HG03432 (cell line): ENCODE measurements around the gene MYL6B.
A peak's percentile ranks its signal among the peaks of the same experiment; 100 is the strongest.

Source experiments
- ATAC-seq: cut with Tn5 transposase; IDR thresholded peaks from one replicate; pipeline ENCODE4 v1.9.1; 2021; ENCODE audit warnings: mild to moderate bottlenecking, moderate library complexity; ENCODE audit not compliant: unreplicated experiment

MYL6B gene

DNA sequence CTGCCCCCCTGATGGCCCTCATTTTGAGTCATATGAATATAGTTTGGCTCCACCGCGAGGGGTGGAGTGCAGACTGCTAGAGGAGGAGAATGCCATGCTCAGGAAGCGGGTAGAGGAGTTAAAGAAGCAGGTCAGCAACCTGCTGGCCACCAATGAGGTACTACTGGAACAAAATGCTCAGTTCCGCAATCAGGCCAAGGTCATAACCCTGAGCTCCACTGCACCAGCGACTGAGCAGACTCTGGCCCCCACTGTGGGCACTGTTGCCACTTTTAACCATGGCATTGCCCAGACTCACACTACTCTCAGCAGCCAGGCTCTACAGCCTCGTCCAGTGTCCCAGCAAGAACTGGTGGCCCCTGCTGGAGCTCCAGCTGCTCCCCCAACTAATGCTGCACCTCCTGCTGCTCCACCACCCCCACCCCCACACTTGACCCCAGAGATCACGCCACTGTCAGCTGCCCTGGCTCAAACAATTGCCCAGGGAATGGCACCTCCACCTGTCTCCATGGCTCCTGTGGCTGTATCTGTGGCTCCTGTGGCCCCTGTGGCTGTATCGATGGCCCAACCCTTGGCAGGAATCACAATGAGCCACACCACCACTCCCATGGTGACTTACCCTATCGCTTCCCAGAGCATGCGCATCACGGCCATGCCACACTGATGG is 31.1 kb upstream of the MYL6B start:
- no peak for ATAC-seq

DNA sequence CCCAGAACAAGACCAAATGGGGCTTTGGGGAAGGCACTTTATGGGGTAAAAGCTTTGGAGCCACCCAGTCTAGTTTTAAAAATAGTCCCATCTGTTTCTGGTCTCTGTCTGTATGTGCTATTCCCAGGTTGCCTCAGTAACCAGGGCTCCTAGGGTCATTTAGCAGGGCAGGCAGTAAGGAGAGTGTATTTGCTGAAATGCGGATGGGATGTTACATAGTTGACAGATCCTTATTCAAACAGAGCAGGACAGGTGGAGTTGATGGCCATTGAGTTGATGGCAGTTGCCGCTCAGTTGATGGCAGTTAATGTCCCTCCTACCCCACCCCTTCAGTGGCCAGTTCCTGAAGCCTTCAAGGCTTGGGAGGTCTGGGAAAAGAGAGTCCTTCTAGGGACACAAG is 29.8 kb upstream of the MYL6B start:
- ATAC-seq, result no peak

DNA sequence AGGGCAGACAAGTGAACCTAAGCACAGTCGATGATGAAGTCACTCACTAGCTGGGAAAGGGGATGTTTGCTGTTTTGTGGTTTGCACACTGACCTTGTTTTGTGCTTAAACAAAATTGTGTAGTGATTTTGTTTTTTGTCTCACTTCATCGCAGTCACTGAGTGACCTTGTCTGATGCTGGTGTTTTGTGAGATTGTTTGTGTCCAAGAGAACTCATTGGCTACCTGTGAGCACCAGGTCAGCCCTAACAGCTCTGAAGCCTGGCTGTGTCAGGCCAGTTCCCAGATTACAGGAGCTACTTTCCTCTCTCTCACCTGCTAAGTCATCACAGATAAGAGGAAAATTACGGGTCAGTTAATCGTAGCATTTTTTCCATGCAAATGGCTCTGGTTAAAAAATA is 28.3 kb upstream of the MYL6B start:
- no peak for ATAC-seq

DNA sequence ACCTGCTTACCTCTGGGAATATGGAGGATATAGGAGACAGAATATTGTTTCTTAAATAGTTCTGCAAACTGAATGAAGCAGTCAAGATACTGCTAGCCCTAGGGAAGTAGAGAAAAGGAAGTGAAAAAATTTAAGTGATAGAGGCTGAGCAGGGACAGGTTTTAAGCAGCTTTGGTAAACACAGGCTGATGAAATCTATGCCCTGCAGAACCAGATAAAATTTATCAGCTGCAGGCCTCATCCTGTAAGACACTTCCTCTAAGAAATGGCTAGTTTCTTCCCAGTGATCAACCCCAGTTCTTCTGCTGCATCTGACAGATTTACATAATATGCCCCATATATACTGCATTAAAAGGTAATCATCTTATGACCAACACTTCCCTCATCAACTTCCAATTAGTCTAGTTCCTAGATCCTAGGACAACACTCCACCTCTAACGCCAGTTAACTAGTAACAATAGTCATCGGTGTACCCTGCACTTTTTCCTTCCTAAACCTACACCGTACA is 25.6 kb upstream of the MYL6B start:
- ATAC-seq, result no peak

DNA sequence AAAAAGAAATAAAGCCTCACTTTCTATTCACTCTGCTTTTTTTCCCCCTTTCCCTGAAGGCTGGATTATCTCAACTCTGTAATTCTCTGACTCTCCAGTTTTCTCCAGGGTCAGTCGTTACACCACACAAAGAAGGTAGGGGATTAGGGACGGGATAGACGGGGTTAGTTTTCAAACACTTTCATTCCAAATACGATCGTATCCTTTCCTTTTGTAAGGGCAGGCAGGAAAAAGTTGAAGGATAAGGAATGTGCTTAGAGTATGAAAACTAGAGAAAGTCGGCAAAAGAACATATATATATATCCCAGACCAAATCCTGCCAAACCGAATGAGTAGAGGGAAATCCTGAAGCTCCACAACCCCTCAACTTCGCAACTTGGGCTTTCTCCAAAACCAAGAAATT is 24.9 kb upstream of the MYL6B start:
- ATAC-seq, result no peak

DNA sequence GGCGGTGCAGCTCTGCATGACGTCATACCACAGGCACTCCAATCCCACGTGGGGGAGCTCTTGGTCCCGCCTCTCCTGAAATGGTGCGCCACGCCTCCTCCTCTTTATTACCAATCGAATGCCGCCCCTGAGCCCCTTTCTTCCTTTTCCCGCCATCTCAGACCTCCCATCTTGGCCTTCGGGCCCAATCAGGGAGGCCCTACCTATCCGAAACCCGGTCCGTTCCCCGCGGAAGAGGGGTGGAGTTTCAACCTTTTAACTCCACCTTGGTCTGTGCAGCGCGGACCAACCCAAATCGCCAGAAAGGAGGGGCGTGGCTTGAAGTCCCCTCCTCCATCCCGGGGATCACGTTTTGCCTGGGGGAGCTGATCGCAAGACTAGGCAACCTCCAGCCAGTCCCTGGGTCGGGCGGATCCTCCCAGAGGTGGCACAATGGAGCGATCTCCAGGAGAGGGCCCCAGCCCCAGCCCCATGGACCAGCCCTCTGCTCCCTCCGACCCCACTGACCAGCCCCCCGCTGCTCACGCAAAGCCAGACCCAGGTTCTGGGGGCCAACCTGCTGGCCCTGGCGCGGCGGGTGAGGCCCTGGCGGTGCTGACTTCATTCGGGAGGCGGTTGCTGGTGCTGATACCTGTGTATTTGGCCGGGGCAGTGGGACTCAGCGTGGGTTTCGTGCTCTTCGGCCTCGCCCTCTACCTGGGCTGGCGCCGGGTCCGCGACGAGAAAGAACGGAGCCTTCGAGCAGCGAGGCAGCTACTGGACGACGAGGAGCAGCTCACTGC is 24.3 kb upstream of the MYL6B start, which contains the start of gene ESYT1:
TSS of gene ESYT1 (plus strand) at position 380 of the 782 bp plus-strand sequence. CDS start at position 433, 53 bp downstream.
- ATAC-seq, result peak; percentile 90

DNA sequence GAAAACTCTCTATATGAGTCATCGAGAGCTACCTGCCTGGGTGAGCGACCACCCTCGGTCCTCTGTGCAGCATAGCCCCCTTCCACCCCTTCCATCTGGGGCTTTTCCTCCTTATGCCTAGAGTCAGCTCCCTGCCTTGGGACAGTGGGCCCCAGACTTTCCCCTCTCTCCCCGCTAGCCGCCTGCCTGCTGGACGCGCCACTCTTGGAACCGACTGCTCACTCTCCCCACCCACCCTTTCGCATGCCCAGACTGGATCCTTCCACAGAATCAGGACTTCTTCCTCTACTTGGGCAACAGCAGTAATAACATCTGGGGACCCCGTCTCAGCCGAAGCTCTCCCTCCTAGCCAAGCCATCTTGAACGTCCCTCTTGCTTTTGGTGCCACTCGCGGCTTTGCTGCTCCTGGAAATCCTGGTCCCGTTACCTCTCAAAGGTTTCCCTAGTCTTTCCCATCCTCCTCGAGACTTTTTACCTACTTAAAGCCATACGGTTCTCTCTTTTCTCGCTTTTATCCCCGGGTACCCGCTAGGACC is 23.6 kb upstream of the MYL6B start:
- ATAC-seq, result no peak

DNA sequence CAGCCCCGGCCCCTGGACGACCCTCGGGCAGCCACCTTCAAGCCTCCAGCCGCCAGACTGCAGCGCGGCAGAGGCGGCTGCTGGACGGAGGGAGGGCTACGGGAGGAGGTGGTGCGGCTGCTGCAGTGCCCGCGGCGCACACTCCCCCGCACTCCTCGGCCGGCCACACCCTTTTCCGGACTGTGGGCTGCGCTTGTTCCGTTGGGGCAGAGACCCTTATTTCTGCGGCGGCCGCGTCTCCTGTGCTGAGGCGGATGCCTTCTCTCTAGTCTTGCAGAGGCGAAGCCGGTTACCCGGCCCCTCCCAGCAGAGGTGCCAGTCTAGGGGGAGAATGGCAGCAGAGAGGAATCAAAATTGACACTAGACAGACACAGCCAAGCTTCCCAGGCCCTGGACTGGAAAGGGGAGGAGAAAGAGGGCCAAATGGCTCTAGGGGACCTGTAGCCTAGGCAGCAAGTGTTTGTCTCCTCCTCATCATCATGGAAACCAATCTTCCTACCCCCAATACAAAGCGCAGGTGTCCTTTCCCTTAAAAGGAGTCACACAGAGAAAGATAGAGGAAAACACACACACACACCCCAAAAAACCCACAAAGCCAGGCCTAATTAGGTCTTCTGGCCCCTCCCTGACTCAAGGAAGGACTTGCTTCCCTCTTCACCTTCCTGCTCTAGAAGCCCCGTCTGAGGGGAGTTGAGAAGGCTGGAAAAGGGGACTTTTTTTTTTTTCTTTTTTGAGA is 23.0 kb upstream of the MYL6B start:
- peak; percentile 38 for ATAC-seq

DNA sequence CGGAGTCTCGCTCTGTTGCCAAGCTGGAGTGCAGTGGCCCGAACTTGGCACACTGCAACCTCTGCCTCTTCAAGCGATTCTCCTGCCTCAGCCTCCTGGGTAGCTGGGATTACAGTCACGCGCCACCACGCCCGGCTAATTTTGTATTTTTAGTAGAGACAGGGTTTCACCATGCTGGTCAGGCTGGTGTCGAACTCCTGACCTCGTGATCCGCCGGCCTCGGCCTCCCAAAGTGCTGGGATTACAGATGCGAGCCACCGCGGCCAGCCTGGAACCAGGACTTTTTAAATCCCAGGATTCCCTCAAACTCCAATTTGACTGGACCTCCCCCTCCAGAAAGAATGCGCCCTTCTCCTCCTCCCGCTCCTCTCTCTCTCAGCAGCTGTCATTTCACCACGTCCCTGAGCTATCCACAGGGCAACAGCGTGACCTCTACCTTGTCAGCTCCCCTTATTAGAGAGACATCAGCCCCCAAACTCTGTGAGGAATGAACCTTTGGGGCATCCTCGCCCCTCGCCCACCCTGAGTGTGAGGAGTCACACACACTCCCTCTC is 22.4 kb upstream of the MYL6B start:
- ATAC-seq, result no peak

DNA sequence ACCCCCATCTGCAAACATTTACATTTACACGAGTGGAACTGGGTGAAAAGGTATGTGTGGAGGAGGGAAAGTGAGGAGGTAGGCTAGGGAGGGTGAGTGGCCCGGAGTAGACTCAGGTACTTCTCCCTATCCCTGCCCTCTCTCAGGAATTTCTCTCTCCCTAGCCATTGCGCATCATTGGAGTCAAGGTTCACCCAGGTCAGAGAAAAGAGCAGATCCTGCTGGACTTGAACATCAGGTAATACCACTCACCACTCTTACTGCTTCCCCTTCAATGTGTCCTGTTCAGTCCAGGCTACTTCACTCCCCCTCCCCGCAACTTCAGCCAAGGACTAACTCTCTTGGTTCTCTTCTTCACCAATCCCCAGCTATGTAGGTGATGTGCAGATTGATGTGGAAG is 21.5 kb upstream of the MYL6B start:
- no peak for ATAC-seq

DNA sequence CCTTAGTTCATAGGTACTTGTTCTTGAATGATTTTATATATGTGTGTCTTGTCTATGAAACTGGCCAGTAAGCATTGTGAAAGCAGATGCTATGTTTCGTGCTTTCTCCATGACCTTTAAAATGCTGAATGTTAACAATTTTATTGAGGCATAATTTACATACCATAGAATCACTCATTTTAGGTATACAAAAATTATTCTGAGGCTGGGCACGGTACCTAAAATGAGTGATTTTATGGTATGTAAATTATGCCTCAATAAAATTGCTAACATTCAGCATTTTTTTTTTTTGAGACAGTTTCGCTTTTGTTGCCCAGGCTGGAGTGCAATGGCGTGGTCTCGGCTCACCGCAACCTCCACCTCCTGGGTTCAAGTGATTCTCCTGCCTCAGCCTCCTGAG is 17.5 kb upstream of the MYL6B start:
- ATAC-seq, result no peak

DNA sequence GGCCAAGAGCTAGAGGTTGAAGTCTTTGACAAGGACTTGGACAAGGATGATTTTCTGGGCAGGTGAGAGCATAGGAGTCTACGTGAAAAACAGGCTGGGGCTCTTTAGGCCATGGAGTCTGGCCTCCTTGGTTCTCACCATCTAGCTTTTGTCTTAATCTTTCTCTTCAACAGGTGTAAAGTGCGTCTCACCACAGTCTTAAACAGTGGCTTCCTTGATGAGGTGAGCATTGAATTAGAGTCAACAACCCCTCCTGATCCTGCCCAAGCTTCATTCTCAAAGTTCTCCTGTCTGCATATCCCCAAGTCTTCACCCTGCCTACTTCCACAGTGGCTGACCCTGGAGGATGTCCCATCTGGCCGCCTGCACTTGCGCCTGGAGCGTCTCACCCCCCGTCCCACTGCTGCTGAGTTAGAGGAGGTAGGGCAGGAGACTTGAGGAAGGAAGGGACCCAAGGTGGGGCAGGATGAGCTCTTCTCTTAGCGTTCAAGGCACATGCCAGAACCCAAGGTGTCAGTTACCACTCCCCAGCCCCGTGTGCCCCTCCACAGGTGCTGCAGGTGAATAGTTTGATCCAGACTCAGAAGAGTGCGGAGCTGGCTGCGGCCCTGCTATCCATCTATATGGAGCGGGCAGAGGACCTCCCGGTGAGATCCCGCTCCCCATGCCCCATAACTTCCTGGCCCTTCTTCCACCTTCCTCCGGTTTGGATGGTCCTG is 14.4 kb upstream of the MYL6B start:
- ATAC-seq, result no peak

DNA sequence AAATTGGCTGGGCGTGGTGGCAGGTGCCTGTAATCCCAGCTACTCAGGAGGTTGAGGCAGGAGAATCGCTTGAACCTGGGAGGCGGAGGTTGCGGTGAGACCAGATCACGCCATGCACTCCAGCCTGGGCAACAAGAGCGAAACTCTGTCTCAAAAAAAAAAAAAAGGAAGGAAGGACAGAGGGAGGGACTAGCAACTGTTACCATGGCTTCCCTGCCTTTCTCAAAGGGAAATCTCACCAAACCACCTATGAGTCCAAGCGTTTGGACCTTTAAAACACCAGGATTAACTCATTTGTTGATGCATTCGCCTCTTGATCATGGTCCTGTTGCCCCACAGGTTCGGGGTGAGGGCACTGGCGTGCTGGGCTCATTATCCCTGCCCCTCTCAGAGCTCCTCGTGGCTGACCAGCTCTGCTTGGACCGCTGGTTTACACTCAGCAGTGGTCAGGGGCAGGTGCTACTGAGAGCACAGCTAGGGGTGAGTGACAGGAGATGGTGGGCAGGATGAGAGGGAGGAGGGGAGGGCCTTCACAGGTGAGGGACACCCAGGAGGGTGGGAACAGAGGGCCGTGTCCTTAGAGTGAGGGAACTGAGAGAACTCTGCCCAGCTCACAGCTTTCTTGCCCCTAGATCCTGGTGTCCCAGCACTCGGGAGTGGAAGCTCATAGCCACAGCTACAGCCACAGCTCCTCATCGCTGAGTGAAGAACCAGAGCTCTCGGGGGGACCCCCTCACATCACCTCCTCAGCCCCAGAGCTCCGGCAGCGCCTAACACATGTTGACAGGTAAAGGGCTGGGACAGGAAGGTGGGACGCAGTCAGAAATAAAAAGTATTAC is 10.2 kb upstream of the MYL6B start:
- no peak for ATAC-seq

DNA sequence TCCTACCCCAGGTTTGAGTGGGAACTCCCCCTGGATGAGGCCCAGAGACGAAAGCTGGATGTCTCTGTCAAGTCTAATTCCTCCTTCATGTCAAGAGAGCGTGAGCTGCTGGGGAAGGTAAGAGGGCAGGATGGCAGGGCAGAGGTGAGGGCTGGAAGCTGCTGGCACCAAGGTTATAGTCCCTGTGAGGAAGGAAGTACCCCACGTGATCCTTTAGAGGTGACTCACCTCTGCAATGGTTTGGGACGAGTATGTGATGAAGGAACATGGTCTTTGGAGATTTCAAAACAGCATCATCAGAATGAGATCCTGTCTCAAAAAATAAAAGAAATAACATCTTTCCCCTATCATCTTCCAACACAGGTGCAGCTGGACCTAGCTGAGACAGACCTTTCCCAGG is 9.2 kb upstream of the MYL6B start:
- ATAC-seq, result no peak

DNA sequence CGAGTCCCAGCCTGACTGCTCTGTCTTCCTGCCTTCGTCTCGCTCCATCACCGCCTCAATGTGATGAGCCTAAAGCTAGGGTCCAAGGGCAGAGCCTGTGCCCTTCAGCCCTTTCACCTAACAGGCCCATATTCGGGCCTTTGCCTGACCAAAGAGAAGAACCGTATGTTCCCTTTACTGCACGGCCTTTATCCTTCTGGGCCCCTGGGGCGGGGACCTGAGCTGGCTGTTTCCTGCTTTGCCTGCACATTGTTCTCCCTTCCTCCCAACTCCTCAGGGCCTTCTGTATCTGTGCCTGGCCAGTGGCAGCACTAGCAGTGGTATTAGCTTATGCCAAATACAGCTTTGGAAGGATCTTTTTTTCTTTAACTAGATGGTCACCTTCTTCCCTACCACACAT is 8.5 kb upstream of the MYL6B start:
- ATAC-seq, result no peak

DNA sequence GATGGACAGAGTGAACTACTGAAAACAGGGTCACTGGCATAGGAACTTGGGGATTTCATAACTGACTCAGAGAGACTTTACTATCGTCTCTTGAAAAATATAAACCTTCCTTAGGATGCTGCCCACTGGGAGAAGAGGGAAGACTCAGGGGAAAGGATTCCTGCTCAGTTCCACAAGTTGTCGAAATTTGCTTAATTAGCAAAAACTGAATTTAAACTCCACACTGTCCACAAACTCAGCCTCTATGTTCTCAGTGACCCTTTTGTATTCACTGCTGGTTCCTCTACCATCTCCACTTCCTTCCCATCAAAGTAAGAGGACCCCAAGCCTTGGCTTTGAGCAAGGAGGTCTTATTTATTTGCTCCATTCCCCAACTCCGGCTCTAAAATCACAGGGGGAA is 7.2 kb upstream of the MYL6B start:
- ATAC-seq, result no peak

DNA sequence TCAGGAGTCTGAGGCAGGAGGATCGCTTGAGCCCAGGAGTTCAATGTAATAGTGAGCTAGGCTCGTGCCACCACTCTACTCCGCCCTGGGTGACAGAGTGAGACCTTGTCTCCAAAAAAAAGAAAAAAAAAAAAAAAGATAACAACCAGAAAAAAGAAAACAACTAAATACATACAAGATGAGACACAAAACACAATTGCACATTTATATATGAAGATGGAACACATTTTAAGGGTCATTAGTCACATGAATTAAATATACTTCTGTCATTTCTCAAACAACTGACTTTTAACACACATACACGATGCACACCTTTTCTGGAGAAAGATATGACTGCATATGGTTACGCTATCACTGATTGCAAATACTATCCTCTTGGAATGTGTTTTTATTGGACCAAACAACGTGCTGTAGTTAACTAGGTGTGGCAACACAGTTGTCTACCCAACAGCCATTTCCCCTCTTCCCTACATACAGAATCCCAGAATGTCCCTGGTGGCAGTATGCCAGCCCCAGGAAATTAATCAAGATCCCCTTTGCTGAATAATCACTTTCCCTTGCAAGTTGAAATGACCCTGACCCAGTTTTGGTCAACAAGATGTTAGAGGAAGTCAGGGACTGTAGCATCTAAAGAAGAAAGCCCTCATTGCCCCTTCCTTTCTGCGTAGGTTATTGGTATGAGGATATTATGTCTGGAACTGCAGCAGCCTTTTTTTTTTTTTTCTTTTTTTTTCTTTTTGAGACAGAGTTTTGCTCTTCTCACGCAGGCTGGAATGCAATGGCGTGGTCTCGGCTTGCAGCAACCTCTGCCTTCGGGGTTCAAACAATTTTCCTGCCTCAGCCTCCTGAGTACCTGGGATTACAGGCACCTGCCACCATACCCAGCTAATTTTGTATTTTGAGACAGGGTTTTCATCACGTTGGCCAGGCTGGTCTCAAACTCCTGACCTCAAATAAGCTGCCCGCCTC is 5.6 kb upstream of the MYL6B start:
- ATAC-seq, result no peak

DNA sequence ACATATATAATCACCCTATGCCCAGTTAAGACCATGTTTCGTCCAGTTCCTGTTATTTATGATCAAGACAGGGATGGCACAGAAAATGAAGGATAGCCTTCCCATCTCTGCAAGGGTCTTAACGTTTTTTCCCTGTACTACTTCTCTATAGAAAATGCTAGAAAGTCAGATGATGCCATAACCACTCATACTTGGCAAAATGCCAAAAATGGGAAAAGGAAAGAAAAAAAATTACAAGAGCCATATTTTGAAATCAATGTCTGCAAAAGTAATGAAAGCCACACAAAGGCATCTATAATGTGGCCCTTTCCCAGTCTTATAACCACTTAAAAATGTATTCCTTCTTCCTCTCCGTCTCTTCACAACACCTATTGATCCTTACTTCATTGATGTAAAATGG is 1.8 kb upstream of the MYL6B start:
- no peak for ATAC-seq
